PC-3 (cell line): ENCODE results near the gene RNF4.

Source experiments
- EZH2phosphoT487 ChIP-seq: fragments of 300-600 bp; sonication (generic); IDR thresholded peaks from 2 replicates; pipeline ENCODE4 v1.6.1; 2018; ENCODE audit warnings: mild to moderate bottlenecking, antibody characterized with exemption, low read length, borderline replicate concordance
- TF ChIP-seq, protein P1 (sequence below): fragments of 300-600 bp; sonication (generic); conservative IDR thresholded peaks from 2 replicates; pipeline ENCODE4 v1.5.1; 2017; ENCODE audit warnings: antibody characterized with exemption, low read depth, mild to moderate bottlenecking, low read length

DNA sequence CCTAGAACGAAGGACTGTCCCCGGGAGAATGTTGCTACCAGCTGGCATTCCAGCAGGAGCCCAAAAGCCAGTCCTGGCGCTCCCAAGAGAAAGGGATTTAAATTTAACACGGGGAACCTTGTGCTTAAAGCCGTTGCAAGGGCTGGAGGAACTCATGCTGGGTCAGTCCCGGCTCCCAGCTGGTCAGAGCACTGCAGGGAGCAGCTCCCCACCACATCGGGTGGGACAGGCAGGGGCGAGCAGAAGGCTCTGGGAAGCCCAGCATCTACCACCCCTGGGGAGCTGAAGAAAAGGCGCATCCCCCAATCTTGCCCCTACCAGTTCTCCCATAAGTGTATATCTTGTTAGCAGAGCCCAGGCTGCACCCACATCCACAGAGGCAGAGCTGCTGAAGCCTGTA, 34.5 kb upstream of the RNF4 start:
- TF ChIP-seq, protein P1, sequence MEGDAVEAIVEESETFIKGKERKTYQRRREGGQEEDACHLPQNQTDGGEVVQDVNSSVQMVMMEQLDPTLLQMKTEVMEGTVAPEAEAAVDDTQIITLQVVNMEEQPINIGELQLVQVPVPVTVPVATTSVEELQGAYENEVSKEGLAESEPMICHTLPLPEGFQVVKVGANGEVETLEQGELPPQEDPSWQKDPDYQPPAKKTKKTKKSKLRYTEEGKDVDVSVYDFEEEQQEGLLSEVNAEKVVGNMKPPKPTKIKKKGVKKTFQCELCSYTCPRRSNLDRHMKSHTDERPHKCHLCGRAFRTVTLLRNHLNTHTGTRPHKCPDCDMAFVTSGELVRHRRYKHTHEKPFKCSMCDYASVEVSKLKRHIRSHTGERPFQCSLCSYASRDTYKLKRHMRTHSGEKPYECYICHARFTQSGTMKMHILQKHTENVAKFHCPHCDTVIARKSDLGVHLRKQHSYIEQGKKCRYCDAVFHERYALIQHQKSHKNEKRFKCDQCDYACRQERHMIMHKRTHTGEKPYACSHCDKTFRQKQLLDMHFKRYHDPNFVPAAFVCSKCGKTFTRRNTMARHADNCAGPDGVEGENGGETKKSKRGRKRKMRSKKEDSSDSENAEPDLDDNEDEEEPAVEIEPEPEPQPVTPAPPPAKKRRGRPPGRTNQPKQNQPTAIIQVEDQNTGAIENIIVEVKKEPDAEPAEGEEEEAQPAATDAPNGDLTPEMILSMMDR = no peak
- no peak for TF ChIP-seq EZH2phosphoT487
